DMS 273 treated with DMSO at 0.1 percent for 48 hours (cell line): Measurements from ENCODE around the gene SMIM38.

ENCODE experiments used
- DNase-seq: peaks from one replicate; lab custom pipeline; 2025; lab: John Stamatoyannopoulos, UW

SMIM38 gene

DNA sequence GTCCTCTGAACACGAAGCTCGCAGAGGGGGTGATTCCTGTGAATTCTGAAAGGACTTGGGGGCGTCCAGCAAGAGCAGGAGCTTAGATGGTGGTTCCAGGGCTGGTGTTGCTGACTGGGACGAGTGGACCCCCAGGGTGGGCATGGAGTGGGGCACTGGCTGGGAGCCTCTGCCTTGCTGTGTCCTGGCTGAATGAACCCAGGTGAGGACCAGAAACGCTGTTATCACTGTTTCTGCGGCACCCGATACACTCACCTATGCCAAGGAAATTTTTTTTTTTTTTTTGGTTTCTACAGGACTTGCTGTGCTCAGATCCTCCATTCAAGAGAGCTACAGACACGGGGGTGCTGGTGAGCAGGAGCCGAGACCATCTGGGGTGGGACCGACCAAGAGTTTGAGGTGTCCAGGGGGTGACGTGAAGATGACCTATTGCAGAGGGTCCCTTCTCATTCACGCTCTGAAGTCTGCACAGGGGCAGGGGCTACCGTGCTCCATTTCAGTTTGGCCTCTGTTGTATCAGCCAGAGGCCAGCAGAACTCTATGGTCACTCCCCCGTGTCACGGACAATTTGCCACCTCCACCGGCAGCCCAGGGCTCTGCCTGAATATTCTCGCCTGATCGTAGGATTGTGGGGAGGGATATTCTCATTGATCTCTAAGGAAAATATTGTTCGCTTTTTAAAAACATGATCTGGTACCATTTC, 3.6 kb downstream of the SMIM38 start:
- no peak for DNase-seq

DNA sequence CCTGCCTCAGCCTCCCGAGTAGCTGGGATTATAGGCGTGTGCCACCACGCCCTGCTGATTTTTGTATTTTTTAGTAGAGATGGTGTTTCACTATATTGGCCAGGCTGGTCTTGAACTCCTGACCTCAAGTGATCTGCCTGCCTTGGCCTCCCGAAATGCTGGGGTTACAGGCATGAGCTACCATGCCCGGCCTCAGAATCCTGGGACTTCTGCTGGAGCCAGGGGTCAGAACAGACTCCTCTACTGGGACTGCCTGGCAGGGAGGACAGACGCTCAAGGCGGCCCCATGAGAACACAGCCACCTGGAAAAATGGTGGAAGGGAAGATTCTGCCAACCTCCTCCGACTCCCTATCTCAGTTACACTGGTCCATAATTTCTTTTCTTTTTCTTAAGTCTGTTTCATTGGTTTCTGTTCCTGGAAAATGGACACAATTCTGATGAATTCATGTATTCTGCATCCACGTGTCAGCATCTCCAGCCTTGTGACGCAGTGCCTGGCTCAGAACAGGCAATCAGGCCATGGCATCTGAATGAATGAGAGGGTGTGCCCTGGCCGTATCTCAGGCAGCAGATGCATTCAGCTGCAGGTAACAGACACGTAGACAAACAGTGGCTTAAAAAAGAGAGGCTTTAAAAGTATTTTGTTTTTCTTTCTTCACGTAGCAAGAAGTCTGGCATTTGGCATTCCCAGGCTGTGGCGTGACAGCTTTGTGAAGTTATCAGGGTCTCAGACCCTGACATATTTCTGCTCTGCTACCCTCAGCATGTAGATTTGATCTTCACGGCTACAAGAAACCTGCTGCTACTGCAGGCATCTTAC, 4.8 kb downstream of the SMIM38 start:
- DNase-seq, result no peak

DNA sequence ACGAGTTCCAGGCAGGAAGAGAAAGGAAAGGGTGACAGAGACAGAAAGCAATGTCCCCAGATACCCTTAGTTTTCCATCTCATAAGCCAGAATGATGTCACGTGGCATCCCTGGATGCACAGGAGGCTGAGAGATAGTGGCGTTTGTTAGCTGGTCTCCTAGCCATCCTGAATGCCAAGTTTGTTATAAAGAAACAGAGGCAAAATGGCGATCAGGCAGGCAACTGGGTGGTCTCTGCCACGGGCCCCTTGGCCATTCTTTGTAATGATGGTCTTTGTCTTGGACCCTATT, 5.3 kb downstream of the SMIM38 start:
- no peak for DNase-seq

DNA sequence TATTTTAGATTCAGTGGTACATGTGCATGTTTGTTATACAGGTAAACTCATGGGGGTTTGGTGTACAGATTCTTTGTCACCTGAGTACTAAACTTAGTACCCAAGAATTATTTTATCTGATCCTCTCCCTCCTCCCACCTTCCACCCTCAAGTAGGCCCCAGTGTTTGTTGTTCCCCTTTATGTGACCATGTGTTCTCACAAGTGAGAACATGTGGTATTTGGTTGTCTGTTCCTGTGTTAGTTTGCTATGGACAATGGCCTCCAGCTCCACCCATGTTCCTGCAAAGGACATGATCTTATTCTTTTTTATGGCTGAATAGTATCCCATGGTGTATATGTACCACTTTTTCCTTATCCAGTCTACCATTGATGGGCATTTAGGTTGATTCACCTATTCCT, 6.8 kb downstream of the SMIM38 start:
- no peak for DNase-seq

DNA sequence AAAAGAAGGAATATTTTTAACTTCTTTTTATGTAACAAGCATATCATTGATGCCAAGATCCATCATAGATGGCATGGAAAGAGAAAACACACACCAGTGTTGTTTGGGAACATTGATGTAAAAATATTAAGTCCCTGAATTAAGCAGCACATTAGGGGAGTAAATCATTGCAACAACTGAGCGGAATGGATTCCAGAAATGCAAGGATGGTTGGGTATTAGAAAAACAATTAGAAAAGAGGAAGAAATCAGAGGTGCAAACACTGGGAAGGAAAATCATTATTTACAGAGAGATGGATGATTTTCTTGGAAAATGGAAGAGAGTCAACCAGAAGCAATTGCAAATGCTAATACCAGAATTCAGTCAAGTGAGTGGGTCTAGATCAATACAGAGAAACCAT, 8.1 kb downstream of the SMIM38 start:
- DNase-seq, result no peak

DNA sequence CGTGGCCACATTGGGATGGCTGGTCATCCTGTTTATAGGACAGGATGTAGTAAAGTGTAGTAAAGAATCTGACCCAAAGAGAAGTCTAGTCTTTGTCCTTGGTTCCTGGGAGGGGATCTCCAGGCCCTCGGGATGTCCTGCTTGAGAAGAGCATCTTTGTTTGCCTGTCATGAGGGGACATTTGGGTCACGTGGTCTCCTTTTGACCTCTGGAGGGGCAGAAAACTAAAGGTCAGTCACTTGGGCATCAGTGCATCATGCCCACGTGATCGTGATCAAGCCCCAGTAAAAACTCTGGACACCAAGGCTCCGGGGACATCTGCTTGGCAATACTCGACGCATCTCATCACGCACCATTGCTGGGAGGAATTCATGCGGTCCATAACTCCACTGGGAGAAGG, 9.1 kb downstream of the SMIM38 start:
- no peak for DNase-seq

DNA sequence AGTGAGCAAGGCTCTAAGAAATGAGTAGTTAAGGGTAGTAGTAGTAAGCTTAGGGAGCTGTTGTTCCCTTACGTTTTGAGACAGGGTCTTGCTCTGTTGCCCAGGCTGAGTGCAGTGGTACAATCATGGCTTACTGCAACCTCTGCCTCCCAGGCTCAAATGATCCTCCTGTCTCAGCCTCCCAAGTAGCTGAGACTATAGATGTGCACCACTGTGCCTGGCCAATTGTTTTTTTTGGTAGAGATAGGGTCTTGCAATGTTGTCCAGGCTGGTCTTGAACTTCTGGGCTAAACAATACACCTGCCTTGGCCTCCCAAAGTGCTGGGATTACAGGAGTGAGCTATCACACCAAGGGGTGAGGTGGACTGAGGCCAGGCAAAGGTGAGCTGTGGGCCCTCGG, 10.0 kb downstream of the SMIM38 start:
- no peak for DNase-seq

DNA sequence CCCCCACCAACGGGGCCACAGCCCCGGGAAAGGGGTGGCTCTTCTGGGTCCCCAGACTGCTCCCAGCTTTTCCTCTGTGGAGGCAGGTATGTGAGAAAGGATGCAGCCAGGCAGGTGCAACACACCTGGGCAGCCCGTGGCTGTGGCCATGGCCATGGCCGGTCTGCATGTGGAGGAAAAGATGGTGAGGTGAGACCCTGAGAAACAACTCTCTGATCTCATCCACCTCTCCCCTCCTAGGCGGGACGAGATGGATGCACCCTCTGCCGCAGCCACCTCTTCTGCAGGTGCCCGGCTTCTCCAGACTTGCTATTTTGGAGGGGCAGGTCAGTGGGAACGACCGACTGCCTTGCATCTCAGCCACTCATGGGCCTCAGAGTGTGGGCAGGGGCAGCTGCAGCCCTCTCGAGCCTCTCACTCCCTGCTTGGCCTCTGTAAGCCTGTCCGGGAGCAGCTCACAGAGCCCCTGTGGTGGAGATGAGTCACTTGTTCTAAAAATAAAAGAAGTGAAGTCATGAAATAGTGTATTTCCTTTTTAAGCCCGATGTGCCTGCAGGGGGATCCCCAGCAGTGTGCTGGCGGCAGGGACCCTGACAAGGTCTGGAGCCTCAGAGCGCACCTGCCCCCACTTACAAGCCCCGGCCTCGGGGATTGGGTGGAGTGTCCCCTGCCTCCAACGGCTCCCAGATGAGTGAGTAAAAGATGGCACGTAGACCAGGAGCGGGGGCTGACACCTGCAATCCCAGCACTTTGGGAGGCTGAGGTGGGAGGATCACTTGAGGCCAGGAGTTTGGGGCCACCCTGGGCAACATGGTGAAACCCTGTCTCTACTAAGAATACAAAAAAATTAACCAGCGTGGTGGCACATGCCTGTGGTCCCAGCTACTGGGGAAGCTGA, 10.7 kb downstream of the SMIM38 start:
- peak; percentile 2 for DNase-seq

DNA sequence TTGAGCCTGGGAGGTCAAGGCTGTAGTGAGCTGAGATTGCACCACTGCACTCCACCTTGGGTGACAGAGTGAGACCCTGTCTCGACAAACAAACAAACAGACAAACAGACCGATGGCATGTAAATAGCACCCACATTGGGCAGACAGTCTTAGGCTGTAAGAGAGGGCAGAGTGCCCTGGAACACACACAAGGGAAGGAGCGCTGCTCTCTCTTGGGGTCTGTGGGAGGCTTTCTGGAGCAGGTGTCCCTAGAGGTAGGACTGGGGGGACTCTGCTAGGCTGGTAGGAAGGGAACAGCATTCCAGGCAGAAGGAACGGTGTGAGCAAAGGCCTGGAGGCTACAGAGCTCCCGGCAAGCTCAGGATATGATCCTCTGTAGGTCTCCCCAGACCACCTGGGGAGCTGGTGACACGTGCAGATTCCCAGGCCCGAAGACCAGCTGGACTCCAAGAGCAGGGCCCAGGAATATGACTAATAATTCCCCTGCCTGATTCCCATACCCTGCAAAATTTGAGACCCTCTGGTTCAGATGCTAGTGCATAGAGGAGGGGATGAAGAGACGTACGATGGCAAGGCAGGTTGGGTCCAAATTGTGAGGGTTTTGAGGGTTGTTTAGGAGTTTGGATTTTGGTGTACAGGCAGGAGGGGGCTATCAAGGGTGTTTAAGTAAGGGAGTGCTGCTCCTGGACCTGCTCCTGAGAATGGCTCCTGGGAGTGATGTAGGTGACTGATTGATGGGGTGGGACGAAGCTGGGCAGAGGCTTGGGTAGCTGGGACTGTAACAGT, 11.6 kb downstream of the SMIM38 start:
- DNase-seq, result no peak

DNA sequence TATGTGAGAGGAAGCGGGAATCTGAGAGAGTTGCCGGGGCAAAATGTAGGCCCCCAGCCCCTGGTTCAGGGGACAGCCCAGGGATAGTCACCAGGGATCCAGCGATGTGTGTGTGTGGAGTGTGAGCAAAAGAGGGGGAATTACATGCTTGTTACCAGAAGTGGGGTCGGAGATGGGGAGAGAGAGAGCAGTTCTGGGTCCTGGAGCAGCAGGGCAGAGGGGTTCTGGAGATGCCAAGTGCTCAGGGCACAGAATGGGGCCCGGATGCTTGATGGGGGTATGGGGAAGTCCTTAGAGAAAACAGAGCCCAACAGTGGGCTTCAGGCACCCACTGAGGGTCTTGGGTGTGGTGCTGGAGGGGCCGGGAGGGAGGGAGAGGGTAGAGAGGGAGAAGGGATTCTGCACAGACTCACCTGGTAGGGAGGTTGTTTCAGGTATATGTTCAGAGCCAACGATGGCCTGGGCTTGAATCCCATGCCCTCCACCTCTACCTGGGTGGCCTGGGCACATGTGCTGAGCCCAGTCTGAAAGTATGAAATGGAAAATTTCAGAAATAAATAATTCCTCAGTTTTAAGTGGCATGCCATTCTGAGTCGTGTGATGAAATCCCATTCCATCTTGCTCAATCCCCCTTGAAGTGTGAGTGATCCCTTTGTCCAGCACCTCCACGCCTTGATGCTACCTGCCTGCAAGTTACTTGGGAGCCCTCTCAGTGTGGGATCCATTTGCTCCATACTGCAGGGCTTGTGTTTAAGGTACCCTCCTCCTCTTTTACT, 12.4 kb downstream of the SMIM38 start:
- no peak for DNase-seq

DNA sequence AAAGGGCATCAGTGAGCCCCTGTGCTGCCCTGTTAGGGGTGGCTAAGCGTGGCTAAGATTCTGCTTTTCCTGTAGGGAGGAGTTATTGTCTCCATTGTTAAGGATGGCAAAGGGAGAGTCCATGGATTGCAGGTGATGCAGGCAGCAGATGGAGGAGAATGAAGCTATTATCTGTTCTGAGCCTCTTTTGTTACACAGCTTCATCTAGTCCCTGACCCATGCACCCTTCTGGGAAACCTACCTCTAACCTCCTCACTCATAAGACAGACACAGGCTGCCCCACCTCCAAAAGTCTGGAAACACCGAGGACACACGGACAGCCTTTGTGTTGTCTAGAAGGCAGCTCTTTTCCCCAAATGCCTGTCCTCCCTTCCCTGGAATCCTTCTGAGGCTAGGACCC, 13.7 kb downstream of the SMIM38 start:
- no peak for DNase-seq

DNA sequence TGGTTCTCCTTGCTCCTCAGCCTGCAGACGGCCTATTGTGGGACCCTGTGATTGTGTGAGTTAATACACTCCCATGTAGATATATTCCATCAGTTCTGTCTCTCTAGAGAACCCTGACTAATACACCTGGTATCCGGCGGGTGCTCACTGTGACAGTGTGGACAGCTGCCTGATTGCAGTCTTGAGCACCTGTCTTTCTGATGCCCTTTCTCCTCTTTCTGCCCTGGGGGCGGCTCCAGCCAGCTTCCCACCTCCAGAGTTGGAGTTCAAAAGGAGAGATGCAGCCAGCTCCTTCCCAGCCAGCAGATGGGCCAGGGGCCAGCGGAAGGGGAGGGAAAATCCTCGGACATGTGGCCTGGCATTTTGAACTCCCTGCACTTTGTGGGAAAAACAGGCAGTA, 15.0 kb downstream of the SMIM38 start:
- no peak for DNase-seq

DNA sequence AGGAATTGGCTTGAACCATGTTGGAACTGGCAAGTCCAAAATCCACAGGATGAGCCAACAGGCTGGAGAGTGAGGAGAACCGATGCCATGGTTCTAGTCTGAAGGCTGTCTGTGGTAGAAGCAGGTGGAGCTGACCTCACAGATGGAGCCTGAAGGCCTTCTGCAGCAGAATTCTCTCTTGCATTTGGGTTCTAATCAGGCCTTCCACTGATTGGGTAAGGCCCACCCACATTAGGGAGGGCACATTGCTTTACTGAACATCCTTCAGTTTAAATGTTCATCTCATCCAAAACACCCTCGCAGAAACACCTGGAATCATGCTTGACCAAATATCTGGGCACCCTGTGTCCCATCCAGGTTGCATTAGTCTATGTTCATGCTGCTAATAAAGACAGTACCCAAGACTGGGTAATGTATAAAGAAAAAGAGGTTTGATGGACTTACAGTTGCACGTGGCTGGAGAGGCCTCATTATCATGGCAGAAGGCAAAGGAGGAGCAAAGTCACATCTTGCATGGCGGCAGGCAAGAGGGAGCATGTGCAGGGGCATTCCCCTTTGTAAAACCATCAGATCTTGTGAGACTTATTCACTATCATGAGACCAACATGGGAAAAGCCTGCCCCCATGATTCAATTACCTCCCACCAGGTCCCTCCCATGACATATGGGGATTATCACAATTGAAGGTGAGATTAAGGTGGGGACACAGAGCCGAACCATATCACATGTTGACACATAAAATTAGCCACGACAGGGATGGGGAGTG, 15.9 kb downstream of the SMIM38 start:
- DNase-seq, result no peak

DNA sequence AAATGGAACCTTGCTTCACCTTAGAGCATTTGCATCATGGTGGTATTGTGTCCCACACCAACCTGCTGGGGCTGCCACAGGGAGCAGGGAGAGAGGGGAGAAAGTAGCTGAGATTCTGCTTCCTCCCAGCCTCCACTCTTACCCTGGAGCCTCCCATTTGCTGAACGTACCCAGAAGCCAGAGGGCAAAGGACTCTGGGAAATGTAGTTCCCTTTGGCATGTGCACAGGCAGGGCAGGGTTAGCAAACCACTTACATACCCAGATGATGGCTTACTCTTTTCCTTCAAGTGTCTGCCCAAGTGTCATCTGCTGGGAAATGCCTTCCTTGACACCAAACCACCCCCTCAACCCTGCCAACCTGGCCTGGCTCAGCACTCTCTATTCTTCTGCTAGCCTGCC, 16.9 kb downstream of the SMIM38 start:
- no peak for DNase-seq

DNA sequence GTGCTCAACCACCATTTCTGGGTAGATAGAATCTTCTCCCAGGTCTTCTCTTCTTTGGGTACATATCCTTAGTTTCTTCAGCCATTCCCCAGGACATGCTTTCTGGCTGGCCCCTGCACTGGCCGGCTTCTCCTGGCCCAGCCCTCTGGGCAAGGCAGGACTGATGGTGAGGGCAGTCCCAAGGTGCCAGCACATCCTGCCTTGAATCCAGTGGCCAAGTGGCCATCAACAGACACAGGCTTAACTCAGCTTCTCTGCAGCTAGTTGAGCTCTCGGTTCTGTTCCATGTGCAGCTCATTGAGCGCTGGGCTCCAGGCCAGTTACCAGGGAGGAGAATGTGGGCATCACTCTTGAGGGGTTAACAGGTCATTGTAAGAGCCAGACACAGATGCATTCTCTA, 17.6 kb downstream of the SMIM38 start:
- no peak for DNase-seq

DNA sequence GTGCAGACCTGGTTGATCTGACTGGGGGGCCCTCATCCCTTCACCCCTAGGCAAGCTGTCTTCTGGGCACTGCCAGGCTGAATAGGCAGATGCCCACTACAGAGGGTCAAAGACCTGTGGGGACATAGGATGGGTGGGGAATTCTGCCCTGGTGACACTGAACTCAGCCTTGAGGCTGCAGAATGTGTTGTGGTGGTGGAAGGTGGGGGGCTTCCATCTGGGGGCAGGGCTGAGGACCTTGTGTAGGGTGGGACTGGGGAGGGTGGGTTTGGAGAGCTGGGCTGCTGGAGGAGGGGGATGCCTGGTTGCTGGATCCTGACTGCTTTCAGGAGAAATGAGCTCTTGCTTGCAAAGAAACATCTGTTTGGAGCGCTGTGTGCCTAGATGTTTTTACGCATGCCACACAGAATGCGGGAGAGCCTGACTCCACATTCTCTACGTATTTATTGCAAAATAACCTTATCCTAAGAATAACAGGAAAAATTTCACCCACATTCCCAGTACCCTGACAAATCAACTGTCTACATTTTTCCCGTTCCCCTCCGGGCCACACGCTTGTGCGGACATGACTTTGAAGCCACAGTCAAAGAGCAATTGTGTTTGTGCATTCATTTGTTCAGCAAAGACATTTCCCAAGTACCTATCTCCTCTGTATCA, 18.3 kb downstream of the SMIM38 start:
- DNase-seq, result no peak

DNA sequence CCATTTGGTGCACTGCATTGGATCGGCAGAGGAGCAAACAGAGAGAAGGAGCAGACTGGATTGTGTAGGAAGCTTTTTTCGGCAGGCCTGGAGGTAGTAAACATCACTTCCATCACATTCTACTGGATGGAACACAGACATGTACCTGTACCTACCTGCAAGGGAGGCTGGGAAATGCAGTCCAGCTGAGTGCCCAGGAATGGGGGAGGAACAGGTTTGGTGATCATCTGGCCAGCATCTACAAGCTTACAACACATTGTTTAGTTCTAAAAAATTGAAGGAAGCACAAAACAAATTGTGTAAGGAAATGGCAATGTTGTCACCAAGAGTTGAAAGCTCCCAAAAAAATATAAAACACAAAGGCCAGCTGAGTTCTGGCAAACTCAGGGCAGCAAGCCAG, 19.1 kb downstream of the SMIM38 start:
- DNase-seq, result no peak

DNA sequence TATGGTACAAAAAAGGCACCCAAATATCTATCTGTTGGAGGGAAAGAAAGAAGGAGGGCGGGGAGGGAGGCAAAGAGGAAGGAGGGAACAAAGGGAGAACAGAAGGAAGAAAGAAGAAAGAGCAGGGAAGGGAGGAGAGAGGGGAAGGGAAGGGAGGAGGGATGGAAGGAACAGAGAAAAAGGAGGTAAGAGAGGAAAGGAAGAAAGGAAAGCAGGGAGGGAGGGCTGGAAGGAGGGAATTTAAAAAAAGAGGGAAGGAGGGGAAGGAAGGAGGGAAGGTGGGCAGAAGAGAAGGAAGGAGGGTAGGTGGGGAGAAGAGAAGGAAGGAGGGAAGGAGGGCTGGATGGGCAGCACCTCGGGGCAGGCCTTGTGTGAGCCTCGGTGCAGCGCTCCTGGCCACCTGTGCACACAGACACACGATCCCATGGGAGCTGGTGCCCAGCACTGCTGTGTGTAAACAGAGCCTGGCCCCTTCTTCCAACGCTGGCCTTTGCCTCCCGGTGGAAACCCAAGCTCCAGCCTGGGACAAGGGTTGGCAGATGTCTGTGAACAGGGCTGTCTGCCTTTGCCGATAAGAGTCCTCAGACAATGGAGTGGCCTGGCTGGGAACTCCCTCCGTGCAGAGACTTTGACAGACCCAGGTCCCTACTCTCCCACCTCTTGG, 23.2 kb downstream of the SMIM38 start:
- DNase-seq, result no peak

DNA sequence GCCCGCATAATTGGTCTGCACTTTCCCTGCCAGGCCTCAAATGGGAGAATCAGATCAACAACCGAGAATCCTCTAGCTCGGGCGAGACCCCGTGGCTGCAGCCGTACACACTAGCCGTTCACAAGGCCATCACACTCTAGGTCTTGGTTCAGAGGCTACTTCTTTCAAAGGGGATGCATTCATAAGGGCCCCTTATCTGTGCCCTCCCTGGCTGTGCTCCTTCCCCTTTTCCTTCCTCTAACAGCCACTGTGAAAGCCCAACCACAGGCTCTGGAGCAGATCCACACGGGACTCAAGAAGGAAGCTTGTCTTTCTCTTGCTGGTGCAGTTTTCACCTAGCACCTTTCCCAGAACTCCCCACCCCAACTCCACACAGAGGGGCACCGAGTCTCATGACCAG, 24.5 kb downstream of the SMIM38 start:
- no peak for DNase-seq

DNA sequence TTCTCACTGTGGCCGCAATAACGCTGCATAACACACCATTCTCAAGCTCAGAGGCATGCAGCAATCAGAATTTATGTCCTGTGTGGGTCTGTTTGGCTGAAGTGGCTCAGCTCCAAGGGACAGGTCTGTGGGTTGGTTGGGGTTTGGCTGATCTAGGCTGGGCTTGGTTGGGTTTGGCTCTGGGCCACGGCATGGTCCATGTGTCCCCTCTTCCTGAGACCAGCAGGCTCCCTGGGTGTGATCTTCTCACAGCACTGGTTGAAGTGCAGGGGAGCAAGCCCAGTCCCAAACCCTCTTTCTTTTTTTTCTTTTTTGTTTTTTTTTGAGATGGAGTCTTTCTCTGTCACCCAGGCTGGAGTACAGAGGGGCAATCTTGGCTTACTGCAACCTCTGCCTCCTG, 25.0 kb downstream of the SMIM38 start:
- DNase-seq, result no peak
